SK-N-MC (cell line): Measurements from ENCODE around the gene CTBP2.

Source experiments
- DNase-seq: peaks from one replicate; pipeline ENCODE4 v3.0.0-alpha.2; 2011; ENCODE audit warnings: low read depth, low spot score
- H3K27ac ChIP-seq: fragments of 200-600 bp; sonication (generic); 2 replicates; pipeline ENCODE4 v1.5.1; 2016; ENCODE audit warnings: mixed run types
- H3K36me3 ChIP-seq: fragments of 200-600 bp; sonication (generic); 2 replicates; pipeline ENCODE4 v1.6.1; 2017; ENCODE audit warnings: antibody characterized with exemption, low read length, mixed read lengths; ENCODE audit not compliant: insufficient read depth
- H3K4me3 ChIP-seq: fragments of 200-600 bp; sonication (generic); 2 replicates; pipeline ENCODE4 v1.5.1; 2016
- H3K9ac ChIP-seq: fragments of 200-600 bp; sonication (generic); 2 replicates; pipeline ENCODE4 v1.8.0; 2017; ENCODE audit warnings: mixed run types, mixed read lengths; ENCODE audit not compliant: insufficient read length
- H3K9me3 ChIP-seq: fragments of 200-600 bp; sonication (generic); 2 replicates; pipeline ENCODE4 v1.6.1; 2017; ENCODE audit warnings: low read depth, mild to moderate bottlenecking, antibody characterized with exemption, low read length, moderate library complexity, mixed read lengths
- EZH2 ChIP-seq: fragments of 200-600 bp; sonication (generic); IDR thresholded peaks from one replicate; pipeline ENCODE4 v1.6.1; 2017; ENCODE audit warnings: antibody characterized with exemption
- FOXP2 ChIP-seq: optimal IDR thresholded peaks from 2 replicates; pipeline ENCODE3; 2011; ENCODE audit warnings: mild to moderate bottlenecking, moderate library complexity; ENCODE audit not compliant: insufficient read depth; ENCODE audit errors: extremely low read length, control extremely low read depth
- POLR2AphosphoS5 ChIP-seq: IDR thresholded peaks from 2 replicates; pipeline ENCODE4 v1.6.1; 2012; ENCODE audit warnings: mild to moderate bottlenecking, low read depth, low read length, borderline replicate concordance

CTBP2 gene

GRCh38 chr10:124942317-124943169 lies 217.8 kb downstream of the CTBP2 start:
- TF ChIP-seq POLR2AphosphoS5 (no peak), FOXP2 (no peak), EZH2 (no peak)
- H3K9me3 ChIP-seq = no peaks in the 10 kb centered on the region

GRCh38 chr10:124941823-124942222 lies 218.5 kb downstream of the CTBP2 start, which contains the start of gene ZRANB1:
Gene ZRANB1 (plus strand): TSS chr10:124942123. CDS start chr10:124942494, 371 bp downstream.
- H3K27ac ChIP-seq = no peak within 1 kb of the TSS
- no peak within 1 kb of the TSS for H3K4me3 ChIP-seq
- no peak for TF ChIP-seq EZH2
- no peak for TF ChIP-seq POLR2AphosphoS5
- TF ChIP-seq FOXP2 = no peak
- H3K36me3 ChIP-seq = no peaks in the 10 kb centered on the region
- no peak within 1 kb of the TSS for H3K9ac ChIP-seq
- no peaks in the 10 kb centered on the region for H3K9me3 ChIP-seq
- no peak for DNase-seq

More at GRCh38 chr10:124942317-124943169, 217.8 kb downstream of the CTBP2 start:
- DNase-seq = no peak
- Histone ChIP-seq H3K9ac (no peak overlapping the region), H3K36me3 (no peaks in the 10 kb centered on the region), H3K4me3 (no peak overlapping the region), H3K27ac (no peak overlapping the region)

GRCh38 chr10:124939290-124939689 lies 221.1 kb downstream of the CTBP2 start:
- no peak for TF ChIP-seq POLR2AphosphoS5
- H3K4me3 ChIP-seq = no peak overlapping the region

GRCh38 chr10:124936813-124937212 lies 223.6 kb downstream of the CTBP2 start:
- no peak for DNase-seq
- no peak overlapping the region for H3K9ac ChIP-seq
- H3K9me3 ChIP-seq = no peaks in the 10 kb centered on the region
- H3K27ac ChIP-seq = no peak overlapping the region
- no peaks in the 10 kb centered on the region for H3K36me3 ChIP-seq
- no peak for TF ChIP-seq POLR2AphosphoS5
- TF ChIP-seq EZH2 = no peak
- TF ChIP-seq FOXP2 = no peak
- no peak overlapping the region for H3K4me3 ChIP-seq

More at GRCh38 chr10:124939290-124939689, 221.1 kb downstream of the CTBP2 start:
- no peak for DNase-seq
- no peaks in the 10 kb centered on the region for H3K9me3 ChIP-seq
- H3K9ac ChIP-seq = no peak overlapping the region
- no peak overlapping the region for H3K27ac ChIP-seq
- H3K36me3 ChIP-seq = no peaks in the 10 kb centered on the region

GRCh38 chr10:124935946-124936345 lies 224.4 kb downstream of the CTBP2 start:
- Histone ChIP-seq H3K9ac (no peak overlapping the region), H3K9me3 (no peaks in the 10 kb centered on the region), H3K4me3 (no peak overlapping the region), H3K36me3 (no peaks in the 10 kb centered on the region), H3K27ac (no peak overlapping the region)
- DNase-seq = no peak
- no peak for TF ChIP-seq FOXP2
